COLO668 (cell line): Measurements from ENCODE around the gene LSM14B.

ENCODE experiments used
- DNase-seq: peaks from one replicate; lab custom pipeline; 2025; ENCODE audit not compliant: unreplicated experiment; lab: John Stamatoyannopoulos, UW

Gene LSM14B

DNA sequence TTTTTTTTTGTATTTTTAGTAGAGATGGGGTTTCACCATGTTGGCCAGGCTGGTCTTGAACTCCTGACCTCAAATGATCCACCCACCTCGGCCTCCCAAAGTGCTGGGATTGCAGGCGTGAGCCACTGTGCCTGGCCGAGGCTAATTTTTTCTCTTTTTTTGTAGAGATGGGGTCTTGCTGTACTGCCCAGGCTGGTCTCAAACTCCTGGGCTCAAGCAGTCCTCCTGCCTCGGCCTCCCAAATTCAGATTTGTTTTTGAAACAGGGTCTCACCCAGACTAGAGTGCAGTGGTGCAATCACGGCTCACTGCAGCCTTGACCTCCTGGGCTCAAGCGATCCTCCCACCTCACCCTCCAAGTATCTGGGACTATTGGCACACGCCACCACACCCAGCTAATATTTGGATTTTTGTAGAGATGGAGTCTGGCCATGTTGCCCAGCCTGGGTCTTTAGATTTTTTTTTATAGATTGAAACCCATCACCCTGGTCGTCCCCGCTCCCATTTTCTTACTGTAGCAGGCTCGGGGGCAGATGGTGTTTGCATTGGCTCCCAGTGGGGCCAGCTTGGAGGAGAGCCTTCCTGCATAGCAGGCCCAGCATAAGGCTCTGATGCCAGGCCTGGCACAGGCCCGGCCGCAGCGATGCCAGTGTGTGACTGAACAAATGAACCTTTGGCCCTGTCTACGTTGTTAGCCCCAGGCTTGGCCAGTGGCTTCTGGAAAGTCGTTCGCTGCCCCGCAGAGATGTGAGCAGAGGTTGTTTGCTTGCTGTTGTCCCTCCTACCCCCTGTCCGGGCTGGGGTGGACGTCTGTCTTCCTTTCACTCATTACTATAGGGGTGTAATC, 56.3 kb downstream of the LSM14B start:
- DNase-seq: no peak

DNA sequence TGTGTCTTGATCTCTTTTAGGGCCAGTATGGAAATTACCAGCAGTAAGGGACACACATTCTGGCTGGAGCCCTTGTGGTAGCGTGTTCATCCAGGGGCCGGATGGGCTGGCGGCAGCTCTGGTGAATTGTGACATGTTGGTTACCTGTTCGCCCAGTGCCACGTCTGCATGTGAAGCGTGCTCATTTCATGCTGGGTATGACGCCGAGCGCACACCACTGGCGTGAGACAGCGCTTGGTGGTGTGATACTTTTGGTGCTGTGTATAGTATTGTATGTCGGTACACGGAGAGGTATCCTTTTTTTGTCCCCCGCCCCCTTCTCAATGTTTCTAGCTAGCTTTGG, 56.9 kb downstream of the LSM14B start:
- DNase-seq: no peak

DNA sequence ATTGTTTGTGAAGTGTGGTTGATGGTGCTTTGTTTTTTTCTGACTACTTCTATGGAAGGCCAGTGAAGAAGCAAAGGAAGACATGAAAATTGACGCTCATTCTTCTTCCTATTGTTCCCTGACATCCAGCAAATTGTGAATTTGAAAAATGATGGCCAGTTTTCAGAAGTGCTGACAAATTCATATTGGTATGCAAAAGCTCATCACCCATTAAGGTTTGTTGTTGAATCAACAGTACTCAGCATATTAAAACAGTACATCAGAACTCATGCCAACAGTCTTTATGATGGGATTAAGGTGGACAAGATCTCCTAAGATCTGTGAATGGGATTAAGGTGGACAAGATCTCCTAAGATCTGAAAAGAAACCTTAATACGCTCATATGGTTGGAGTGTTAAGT, 59.5 kb downstream of the LSM14B start:
- DNase-seq: no peak

DNA sequence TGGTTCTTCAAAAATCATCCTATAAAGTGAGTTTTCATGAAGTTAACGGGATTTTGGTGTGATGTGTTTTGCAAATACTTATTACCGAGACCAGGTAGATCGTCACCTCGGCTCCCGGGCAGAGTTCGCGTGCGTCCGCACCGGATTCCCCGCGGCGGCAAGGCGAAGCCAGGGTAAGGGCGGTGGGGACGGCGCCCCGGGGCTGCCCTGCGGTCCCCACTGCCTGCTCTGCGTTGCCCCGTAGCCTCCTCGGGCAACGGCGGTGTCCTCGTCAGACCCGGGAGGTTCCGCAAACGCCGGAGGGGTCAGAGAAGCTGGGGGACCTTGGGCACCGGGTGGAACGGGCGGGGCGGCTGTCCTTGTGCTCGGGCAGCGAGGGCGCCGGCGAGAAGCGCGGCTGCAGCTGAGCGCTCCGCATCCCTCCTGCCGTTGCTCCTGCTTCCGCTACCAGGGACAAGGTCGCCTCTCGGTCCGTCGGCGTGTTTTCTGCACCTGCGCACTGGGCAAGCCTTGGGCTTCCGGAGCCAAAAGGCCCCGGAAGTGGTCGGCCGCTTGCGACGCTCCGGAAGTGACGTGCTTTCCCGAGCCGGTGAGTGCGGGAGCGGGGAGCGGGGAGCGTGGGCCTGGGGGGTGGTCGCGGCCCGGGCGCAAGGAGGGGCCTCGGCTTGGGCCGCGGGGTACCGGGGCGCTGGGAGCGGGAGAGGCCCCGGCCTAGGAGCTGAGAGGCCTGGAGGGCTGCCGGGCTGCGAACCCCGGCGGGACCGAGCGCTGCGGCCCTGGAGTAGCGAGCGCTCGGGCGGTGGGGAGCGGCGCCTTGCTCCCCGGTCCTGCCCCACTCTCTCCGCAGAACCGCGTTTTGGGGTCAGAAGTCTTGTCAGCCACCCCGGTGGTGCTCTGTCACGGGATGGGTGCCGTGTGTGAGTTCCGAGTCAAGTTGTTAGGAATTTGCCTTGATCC, 60.5 kb downstream of the LSM14B start, which contains the start of gene MTG2:
Gene MTG2, plus strand, starts transcription at position 560 of the 957 bp plus-strand sequence. CDS start 10,393 bp downstream, outside the sequence.
- DNase-seq: peak; percentile 98

DNA sequence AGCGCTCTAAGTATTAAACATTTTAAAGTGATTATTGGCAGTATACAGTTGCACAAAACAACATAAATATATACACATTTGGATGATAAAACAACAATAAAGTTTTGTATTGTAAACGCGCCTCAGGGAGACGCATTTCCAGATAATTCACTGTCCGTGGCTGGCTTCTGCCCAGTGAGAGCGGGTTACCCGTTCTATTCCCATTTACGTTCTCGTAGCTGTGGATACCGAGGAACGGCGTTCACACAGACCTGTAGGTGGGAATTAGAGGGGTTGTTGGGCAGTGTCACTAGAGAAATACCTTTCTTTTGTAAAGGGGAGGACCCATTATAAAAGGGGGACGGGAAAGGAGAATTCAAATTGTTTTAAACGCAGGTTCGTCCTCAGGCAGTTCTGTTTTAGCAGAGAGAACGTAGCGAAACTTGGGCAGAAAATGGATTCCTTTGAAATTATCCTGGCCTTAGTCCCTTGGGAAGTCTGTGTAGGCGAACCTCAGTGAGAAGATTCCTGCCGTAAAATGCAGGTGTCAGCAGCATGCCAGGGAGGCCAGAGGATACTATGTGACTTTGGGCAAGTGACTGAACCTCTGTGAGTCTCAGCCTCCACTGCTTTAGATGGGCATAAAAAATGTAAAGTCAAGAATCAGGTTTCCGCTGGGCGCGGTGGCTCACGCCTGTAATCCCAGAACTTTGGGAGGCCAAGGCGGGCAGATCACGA, 61.3 kb downstream of the LSM14B start:
- no peak for DNase-seq
